HepG2 (cell line): ENCODE data around the gene ST8SIA6.

ENCODE experiments used
- AHR ChIP-seq: IDR thresholded peaks from 2 replicates; pipeline ENCODE4 v1.6.1; 2018; ENCODE audit warnings: missing genetic modification reagents, missing compliant biosample characterization
- EZH2 ChIP-seq: conservative IDR thresholded peaks from 2 replicates; pipeline ENCODE4 v1.6.1; 2012; ENCODE audit warnings: mild to moderate bottlenecking, low read depth, low read length, moderate library complexity
- HNRNPK ChIP-seq: fragments of 200-400 bp; formaldehyde crosslinking; IDR thresholded peaks from 2 replicates; pipeline ENCODE4 v1.6.1; 2018; ENCODE audit warnings: low read length, low read depth, moderate library complexity, mild to moderate bottlenecking; ENCODE audit not compliant: poor library complexity, severe bottlenecking
- PHB2 ChIP-seq: fragments of 450-650 bp; IDR thresholded peaks from 2 replicates; pipeline ENCODE4 v1.6.1; 2018; ENCODE audit not compliant: partially characterized antibody
- POLR2A ChIP-seq, 2 experiments: IDR thresholded peaks; 2 replicates each; pipeline ENCODE4 v1.6.1; 2011; ENCODE audit warnings: low read depth in 2 of 2, low read length in 2 of 2, mild to moderate bottlenecking in 1 of 2, moderate library complexity in 1 of 2; ENCODE audit not compliant: insufficient read depth in 1 of 2
- SP1 ChIP-seq, 2 experiments: fragments of 450-650 bp in 1 of 2; sonication (generic) in 1 of 2; formaldehyde crosslinking in 1 of 2; IDR thresholded peaks; 2 replicates each; pipeline versions ENCODE4 v1.4.0 to v1.6.1; 2016 to 2020; ENCODE audit warnings: missing genetic modification reagents in 1 of 2
- ZNF558 ChIP-seq: sonication (generic); formaldehyde crosslinking; IDR thresholded peaks from 2 replicates; pipeline ENCODE4 v1.9.0; 2022; ENCODE audit warnings: mild to moderate bottlenecking, missing genetic modification reagents, borderline replicate concordance
- ZNF644 ChIP-seq: IDR thresholded peaks from 2 replicates; pipeline ENCODE4 v1.6.1; 2016; ENCODE audit warnings: low read depth
- TF ChIP-seq, protein P1 (sequence below): sonication (generic); formaldehyde crosslinking; IDR thresholded peaks from 2 replicates; pipeline ENCODE4 v1.5.0; 2020; ENCODE audit warnings: mild to moderate bottlenecking, missing genetic modification reagents, moderate library complexity
- TF ChIP-seq, protein P2 (sequence below): sonication (generic); formaldehyde crosslinking; IDR thresholded peaks from 2 replicates; pipeline ENCODE4 v1.9.0; 2021; ENCODE audit warnings: missing genetic modification reagents, borderline replicate concordance
- TF ChIP-seq, protein P3 (sequence below): sonication (generic); formaldehyde crosslinking; IDR thresholded peaks from 2 replicates; pipeline ENCODE4 v1.4.0; 2020; ENCODE audit warnings: missing genetic modification reagents, mild to moderate bottlenecking, borderline replicate concordance
- TF ChIP-seq, protein P4 (sequence below): sonication (generic); formaldehyde crosslinking; IDR thresholded peaks from 2 replicates; pipeline ENCODE4 v1.4.0; 2020; ENCODE audit warnings: missing genetic modification reagents
- TF ChIP-seq, protein P5 (sequence below): sonication (generic); formaldehyde crosslinking; IDR thresholded peaks from 2 replicates; pipeline ENCODE4 v1.8.1; 2022; ENCODE audit warnings: low read depth, mild to moderate bottlenecking, missing genetic modification reagents
- TF ChIP-seq, protein P6 (sequence below): sonication (generic); formaldehyde crosslinking; IDR thresholded peaks from 2 replicates; pipeline ENCODE4 v1.4.0; 2020; ENCODE audit warnings: missing genetic modification reagents

DNA sequence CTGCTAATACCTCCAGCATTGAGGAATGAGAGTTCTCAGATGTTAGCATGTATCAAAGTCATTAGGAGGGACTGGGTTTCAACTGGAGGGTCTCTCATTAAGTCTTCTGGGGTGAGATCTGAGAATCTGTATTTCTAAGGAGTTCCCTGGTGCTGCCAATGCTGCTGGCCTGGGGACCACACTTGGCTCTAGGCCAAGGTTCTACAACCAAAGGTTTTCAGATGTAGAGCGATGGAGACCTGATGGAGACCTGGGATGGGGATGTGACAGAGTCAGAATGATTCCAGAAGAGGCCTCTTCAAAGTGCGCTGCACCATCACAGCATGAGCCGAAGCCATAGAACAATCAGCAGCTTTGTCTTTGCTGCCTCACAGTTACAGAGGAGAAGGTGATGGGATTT is 27.2 kb downstream of the ST8SIA6 start:
- TF ChIP-seq PHB2: no peak
- no peak for TF ChIP-seq SP1 (IDR thresholded peaks at IDR 0.05)
- TF ChIP-seq SP1 (CRISPR knock-in tag; IDR thresholded peaks at IDR 0.05): no peak
- TF ChIP-seq, protein P1, sequence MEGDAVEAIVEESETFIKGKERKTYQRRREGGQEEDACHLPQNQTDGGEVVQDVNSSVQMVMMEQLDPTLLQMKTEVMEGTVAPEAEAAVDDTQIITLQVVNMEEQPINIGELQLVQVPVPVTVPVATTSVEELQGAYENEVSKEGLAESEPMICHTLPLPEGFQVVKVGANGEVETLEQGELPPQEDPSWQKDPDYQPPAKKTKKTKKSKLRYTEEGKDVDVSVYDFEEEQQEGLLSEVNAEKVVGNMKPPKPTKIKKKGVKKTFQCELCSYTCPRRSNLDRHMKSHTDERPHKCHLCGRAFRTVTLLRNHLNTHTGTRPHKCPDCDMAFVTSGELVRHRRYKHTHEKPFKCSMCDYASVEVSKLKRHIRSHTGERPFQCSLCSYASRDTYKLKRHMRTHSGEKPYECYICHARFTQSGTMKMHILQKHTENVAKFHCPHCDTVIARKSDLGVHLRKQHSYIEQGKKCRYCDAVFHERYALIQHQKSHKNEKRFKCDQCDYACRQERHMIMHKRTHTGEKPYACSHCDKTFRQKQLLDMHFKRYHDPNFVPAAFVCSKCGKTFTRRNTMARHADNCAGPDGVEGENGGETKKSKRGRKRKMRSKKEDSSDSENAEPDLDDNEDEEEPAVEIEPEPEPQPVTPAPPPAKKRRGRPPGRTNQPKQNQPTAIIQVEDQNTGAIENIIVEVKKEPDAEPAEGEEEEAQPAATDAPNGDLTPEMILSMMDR: no peak
- TF ChIP-seq ZNF558 (CRISPR knock-in tag): no peak
- no peak for TF ChIP-seq POLR2A (IDR thresholded peaks at IDR 0.05; ENCODE audit: insufficient read depth in 1 of 2, low read depth in 2 of 2, low read length in 2 of 2)
- TF ChIP-seq, protein P2, sequence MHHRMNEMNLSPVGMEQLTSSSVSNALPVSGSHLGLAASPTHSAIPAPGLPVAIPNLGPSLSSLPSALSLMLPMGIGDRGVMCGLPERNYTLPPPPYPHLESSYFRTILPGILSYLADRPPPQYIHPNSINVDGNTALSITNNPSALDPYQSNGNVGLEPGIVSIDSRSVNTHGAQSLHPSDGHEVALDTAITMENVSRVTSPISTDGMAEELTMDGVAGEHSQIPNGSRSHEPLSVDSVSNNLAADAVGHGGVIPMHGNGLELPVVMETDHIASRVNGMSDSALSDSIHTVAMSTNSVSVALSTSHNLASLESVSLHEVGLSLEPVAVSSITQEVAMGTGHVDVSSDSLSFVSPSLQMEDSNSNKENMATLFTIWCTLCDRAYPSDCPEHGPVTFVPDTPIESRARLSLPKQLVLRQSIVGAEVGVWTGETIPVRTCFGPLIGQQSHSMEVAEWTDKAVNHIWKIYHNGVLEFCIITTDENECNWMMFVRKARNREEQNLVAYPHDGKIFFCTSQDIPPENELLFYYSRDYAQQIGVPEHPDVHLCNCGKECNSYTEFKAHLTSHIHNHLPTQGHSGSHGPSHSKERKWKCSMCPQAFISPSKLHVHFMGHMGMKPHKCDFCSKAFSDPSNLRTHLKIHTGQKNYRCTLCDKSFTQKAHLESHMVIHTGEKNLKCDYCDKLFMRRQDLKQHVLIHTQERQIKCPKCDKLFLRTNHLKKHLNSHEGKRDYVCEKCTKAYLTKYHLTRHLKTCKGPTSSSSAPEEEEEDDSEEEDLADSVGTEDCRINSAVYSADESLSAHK (CRISPR knock-in tag): no peak
- no peak for TF ChIP-seq AHR
- TF ChIP-seq, protein P3, sequence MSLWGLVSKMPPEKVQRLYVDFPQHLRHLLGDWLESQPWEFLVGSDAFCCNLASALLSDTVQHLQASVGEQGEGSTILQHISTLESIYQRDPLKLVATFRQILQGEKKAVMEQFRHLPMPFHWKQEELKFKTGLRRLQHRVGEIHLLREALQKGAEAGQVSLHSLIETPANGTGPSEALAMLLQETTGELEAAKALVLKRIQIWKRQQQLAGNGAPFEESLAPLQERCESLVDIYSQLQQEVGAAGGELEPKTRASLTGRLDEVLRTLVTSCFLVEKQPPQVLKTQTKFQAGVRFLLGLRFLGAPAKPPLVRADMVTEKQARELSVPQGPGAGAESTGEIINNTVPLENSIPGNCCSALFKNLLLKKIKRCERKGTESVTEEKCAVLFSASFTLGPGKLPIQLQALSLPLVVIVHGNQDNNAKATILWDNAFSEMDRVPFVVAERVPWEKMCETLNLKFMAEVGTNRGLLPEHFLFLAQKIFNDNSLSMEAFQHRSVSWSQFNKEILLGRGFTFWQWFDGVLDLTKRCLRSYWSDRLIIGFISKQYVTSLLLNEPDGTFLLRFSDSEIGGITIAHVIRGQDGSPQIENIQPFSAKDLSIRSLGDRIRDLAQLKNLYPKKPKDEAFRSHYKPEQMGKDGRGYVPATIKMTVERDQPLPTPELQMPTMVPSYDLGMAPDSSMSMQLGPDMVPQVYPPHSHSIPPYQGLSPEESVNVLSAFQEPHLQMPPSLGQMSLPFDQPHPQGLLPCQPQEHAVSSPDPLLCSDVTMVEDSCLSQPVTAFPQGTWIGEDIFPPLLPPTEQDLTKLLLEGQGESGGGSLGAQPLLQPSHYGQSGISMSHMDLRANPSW: no peak
- no peak for TF ChIP-seq EZH2
- TF ChIP-seq, protein P4, sequence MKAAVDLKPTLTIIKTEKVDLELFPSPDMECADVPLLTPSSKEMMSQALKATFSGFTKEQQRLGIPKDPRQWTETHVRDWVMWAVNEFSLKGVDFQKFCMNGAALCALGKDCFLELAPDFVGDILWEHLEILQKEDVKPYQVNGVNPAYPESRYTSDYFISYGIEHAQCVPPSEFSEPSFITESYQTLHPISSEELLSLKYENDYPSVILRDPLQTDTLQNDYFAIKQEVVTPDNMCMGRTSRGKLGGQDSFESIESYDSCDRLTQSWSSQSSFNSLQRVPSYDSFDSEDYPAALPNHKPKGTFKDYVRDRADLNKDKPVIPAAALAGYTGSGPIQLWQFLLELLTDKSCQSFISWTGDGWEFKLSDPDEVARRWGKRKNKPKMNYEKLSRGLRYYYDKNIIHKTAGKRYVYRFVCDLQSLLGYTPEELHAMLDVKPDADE (CRISPR knock-in tag): no peak
- TF ChIP-seq, protein P5, sequence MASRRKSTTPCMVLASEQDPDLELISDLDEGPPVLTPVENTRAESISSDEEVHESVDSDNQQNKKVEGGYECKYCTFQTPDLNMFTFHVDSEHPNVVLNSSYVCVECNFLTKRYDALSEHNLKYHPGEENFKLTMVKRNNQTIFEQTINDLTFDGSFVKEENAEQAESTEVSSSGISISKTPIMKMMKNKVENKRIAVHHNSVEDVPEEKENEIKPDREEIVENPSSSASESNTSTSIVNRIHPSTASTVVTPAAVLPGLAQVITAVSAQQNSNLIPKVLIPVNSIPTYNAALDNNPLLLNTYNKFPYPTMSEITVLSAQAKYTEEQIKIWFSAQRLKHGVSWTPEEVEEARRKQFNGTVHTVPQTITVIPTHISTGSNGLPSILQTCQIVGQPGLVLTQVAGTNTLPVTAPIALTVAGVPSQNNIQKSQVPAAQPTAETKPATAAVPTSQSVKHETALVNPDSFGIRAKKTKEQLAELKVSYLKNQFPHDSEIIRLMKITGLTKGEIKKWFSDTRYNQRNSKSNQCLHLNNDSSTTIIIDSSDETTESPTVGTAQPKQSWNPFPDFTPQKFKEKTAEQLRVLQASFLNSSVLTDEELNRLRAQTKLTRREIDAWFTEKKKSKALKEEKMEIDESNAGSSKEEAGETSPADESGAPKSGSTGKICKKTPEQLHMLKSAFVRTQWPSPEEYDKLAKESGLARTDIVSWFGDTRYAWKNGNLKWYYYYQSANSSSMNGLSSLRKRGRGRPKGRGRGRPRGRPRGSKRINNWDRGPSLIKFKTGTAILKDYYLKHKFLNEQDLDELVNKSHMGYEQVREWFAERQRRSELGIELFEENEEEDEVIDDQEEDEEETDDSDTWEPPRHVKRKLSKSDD: no peak
- TF ChIP-seq, protein P6, sequence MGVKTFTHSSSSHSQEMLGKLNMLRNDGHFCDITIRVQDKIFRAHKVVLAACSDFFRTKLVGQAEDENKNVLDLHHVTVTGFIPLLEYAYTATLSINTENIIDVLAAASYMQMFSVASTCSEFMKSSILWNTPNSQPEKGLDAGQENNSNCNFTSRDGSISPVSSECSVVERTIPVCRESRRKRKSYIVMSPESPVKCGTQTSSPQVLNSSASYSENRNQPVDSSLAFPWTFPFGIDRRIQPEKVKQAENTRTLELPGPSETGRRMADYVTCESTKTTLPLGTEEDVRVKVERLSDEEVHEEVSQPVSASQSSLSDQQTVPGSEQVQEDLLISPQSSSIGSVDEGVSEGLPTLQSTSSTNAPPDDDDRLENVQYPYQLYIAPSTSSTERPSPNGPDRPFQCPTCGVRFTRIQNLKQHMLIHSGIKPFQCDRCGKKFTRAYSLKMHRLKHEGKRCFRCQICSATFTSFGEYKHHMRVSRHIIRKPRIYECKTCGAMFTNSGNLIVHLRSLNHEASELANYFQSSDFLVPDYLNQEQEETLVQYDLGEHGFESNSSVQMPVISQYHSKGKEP (CRISPR knock-in tag): no peak
- TF ChIP-seq ZNF644 (CRISPR knock-in tag): no peak
- TF ChIP-seq HNRNPK: no peak
